HEK293 (cell line): ENCODE data around the gene RNASEH2A.
A peak's percentile ranks its signal among the peaks of the same experiment; 100 is the strongest.
"Not testable (repeated sequence)": the region's sequence is repeated elsewhere in the genome, so short reads cannot be mapped to it uniquely, and the experiment has no call there.

Source experiments
- CTCF ChIA-PET: fragments of 350-600 bp; formaldehyde crosslinking; extraction: SDS; loops from one replicate; lab custom pipeline; 2021; ENCODE audit warnings: antibody characterized with exemption; lab: Yijun Ruan, JAX
- POLR2A ChIA-PET: fragments of 300-600 bp; formaldehyde crosslinking; extraction: SDS; loops from one replicate; lab custom pipeline; 2020; ENCODE audit warnings: antibody characterized with exemption, inconsistent platforms; lab: Yijun Ruan, JAX
- H3K27ac ChIP-seq: fragments of 200-500 bp; sonication (Bioruptor generic); 2 replicates; pipeline ENCODE4 v1.5.1; 2014; ENCODE audit warnings: low read depth, low read length, control low read depth, inconsistent platforms; ENCODE audit errors: extremely low read depth
- H3K36me3 ChIP-seq, 2 experiments: fragments of 200-500 bp in 1 of 2; sonication (Bioruptor generic) in 1 of 2; 1 replicate in 1 of 2; 2 replicates in 1 of 2; pipeline ENCODE4 v1.5.1; 2014 to 2017; ENCODE audit warnings: inconsistent platforms in 2 of 2, low read length in 2 of 2; ENCODE audit not compliant: control insufficient read depth in 2 of 2, insufficient read depth in 1 of 2
- H3K4me1 ChIP-seq: fragments of 200-500 bp; sonication (Bioruptor generic); 2 replicates; pipeline ENCODE4 v1.5.1; 2014; ENCODE audit warnings: mild to moderate bottlenecking, low read length, inconsistent platforms; ENCODE audit not compliant: control insufficient read depth, insufficient read depth
- H3K4me3 ChIP-seq: 2 replicates; pipeline ENCODE4 v1.5.1; 2011; ENCODE audit warnings: low read depth, mild to moderate bottlenecking, control low read depth, low read length, moderate library complexity
- H3K9me3 ChIP-seq: fragments of 200-500 bp; sonication (Bioruptor generic); 2 replicates; pipeline ENCODE4 v1.5.1; 2014; ENCODE audit warnings: low read depth, low read length, inconsistent platforms; ENCODE audit not compliant: control insufficient read depth, insufficient read depth
- ATF2 ChIP-seq: fragments of 450-650 bp; formaldehyde crosslinking; IDR thresholded peaks from 2 replicates; pipeline ENCODE4 v1.5.1; 2016; ENCODE audit warnings: missing biosample characterization, missing genetic modification characterization, low read depth
- BCL11A ChIP-seq: fragments of 450-650 bp; formaldehyde crosslinking; IDR thresholded peaks from 2 replicates; pipeline ENCODE4 v1.5.1; 2016; ENCODE audit warnings: low read depth, missing biosample characterization, missing genetic modification characterization
- ELK4 ChIP-seq: IDR thresholded peaks from 2 replicates; pipeline ENCODE4 v1.6.1; 2011; ENCODE audit warnings: mild to moderate bottlenecking, low read depth, low read length, borderline replicate concordance
- PRDM2 ChIP-seq: fragments of 450-650 bp; formaldehyde crosslinking; IDR thresholded peaks from 2 replicates; pipeline ENCODE4 v1.5.1; 2016; ENCODE audit warnings: missing biosample characterization, missing genetic modification characterization, borderline replicate concordance
- YY2 ChIP-seq: fragments of 450-650 bp; formaldehyde crosslinking; IDR thresholded peaks from 2 replicates; pipeline ENCODE4 v1.5.1; 2016; ENCODE audit warnings: missing biosample characterization, missing genetic modification characterization
- ZFP41 ChIP-seq: fragments of 450-650 bp; formaldehyde crosslinking; IDR thresholded peaks from 2 replicates; pipeline ENCODE4 v1.5.1; 2016; ENCODE audit warnings: missing biosample characterization, missing genetic modification characterization, borderline replicate concordance
- ZFP69B ChIP-seq: fragments of 450-650 bp; formaldehyde crosslinking; IDR thresholded peaks from 2 replicates; pipeline ENCODE4 v1.5.1; 2016; ENCODE audit warnings: missing biosample characterization, missing genetic modification characterization
- ZNF157 ChIP-seq: fragments of 450-650 bp; formaldehyde crosslinking; IDR thresholded peaks from 2 replicates; pipeline ENCODE4 v1.5.1; 2016; ENCODE audit warnings: missing biosample characterization, missing genetic modification characterization
- ZNF211 ChIP-seq: fragments of 450-650 bp; formaldehyde crosslinking; IDR thresholded peaks from 2 replicates; pipeline ENCODE4 v1.5.1; 2016; ENCODE audit warnings: low read depth, missing biosample characterization, missing genetic modification characterization
- ZNF221 ChIP-seq: fragments of 450-650 bp; formaldehyde crosslinking; IDR thresholded peaks from 2 replicates; pipeline ENCODE4 v1.5.1; 2017; ENCODE audit warnings: missing biosample characterization, missing genetic modification characterization, borderline replicate concordance
- ZNF354C ChIP-seq: fragments of 450-650 bp; formaldehyde crosslinking; IDR thresholded peaks from 2 replicates; pipeline ENCODE4 v1.5.1; 2016; ENCODE audit warnings: missing biosample characterization, missing genetic modification characterization, low read depth, borderline replicate concordance
- ZNF362 ChIP-seq: fragments of 450-650 bp; formaldehyde crosslinking; IDR thresholded peaks from 2 replicates; pipeline ENCODE4 v1.5.1; 2016; ENCODE audit warnings: missing biosample characterization, missing genetic modification characterization
- ZNF514 ChIP-seq: fragments of 450-650 bp; formaldehyde crosslinking; IDR thresholded peaks from 2 replicates; pipeline ENCODE4 v1.5.1; 2016; ENCODE audit warnings: missing biosample characterization, missing genetic modification characterization
- ZNF558 ChIP-seq: fragments of 450-650 bp; formaldehyde crosslinking; IDR thresholded peaks from 2 replicates; pipeline ENCODE4 v1.5.1; 2016; ENCODE audit warnings: missing biosample characterization, missing genetic modification characterization
- ZNF571 ChIP-seq: fragments of 450-650 bp; formaldehyde crosslinking; IDR thresholded peaks from 2 replicates; pipeline ENCODE4 v1.5.0; 2017; ENCODE audit warnings: missing biosample characterization, missing genetic modification characterization
- ZNF580 ChIP-seq: fragments of 450-650 bp; formaldehyde crosslinking; IDR thresholded peaks from 2 replicates; pipeline ENCODE4 v1.5.1; 2016; ENCODE audit warnings: missing biosample characterization, missing genetic modification characterization
- ZNF677 ChIP-seq: fragments of 450-650 bp; IDR thresholded peaks from 2 replicates; pipeline ENCODE4 v1.5.0; 2018; ENCODE audit warnings: missing biosample characterization, mild to moderate bottlenecking, missing genetic modification characterization, moderate library complexity
- ZNF747 ChIP-seq: fragments of 450-650 bp; formaldehyde crosslinking; IDR thresholded peaks from 2 replicates; pipeline ENCODE4 v1.5.1; 2016; ENCODE audit warnings: missing biosample characterization, missing genetic modification characterization
- ZNF768 ChIP-seq: fragments of 450-650 bp; formaldehyde crosslinking; IDR thresholded peaks from 2 replicates; pipeline ENCODE4 v1.5.1; 2018; ENCODE audit warnings: missing biosample characterization, mild to moderate bottlenecking, missing genetic modification characterization
- ZNF792 ChIP-seq: fragments of 450-650 bp; formaldehyde crosslinking; IDR thresholded peaks from 2 replicates; pipeline ENCODE4 v1.5.1; 2016; ENCODE audit warnings: missing biosample characterization, missing genetic modification characterization
- ZNF843 ChIP-seq: fragments of 450-650 bp; formaldehyde crosslinking; IDR thresholded peaks from 2 replicates; pipeline ENCODE4 v1.5.1; 2016; ENCODE audit warnings: missing biosample characterization, missing genetic modification characterization

Gene RNASEH2A

GRCh38 chr19:12846613-12847012 is 40.2 kb downstream of the RNASEH2A start:
- not testable (repeated sequence) for H3K4me1 ChIP-seq
- ChIA-PET CTCF (interaction anchor here (0.5 to 7.2 kb wide), 30 partner anchors 8 to 923 kb away, joined by 3 to 62 read pairs (median 7); partner anchors contain the start of genes DNASE2, JUNB, RTBDN and THSD8), POLR2A (interaction anchor here (0.7 to 1.3 kb wide), 2 partner anchors 48 to 55 kb away, joined by 4 to 5 read pairs; partner anchors contain the start of gene JUNB)

GRCh38 chr19:12847159-12848139 is 41.1 kb downstream of the RNASEH2A start:
- ChIA-PET POLR2A (interaction anchor here (0.8 to 1.3 kb wide), 3 partner anchors 56 to 82 kb away, joined by 3 to 6 read pairs (median 4); partner anchors contain the start of gene JUNB), CTCF (interaction anchor here (0.5 to 7.2 kb wide), 57 partner anchors 9 to 923 kb away, joined by 3 to 62 read pairs (median 5); partner anchors contain the start of genes DNASE2, GCDH, GET3 and JUNB)
- no peaks in the 10 kb centered on the region; a peak in 1 of 3 replicates for H3K36me3 ChIP-seq
- H3K4me3 ChIP-seq = peak overlapping the region; percentile 0; the same call in 1 of the 2 replicates
- no peak overlapping the region for H3K27ac ChIP-seq
- no peaks in the 10 kb centered on the region for H3K4me1 ChIP-seq
- H3K9me3 ChIP-seq = no peaks in the 10 kb centered on the region
- TF ChIP-seq ZNF514 = no peak
- no peak for TF ChIP-seq ZNF747 (tag by site-specific recombination)
- no peak for TF ChIP-seq ZNF768
- TF ChIP-seq ZFP69B (tag by site-specific recombination) = peak; percentile 97
- TF ChIP-seq ZNF792 (tag by site-specific recombination) = no peak
- TF ChIP-seq ZNF843 (tag by site-specific recombination) = no peak
- TF ChIP-seq ELK4 = no peak
- no peak for TF ChIP-seq ZNF221 (tag by site-specific recombination)
- no peak for TF ChIP-seq ATF2
- TF ChIP-seq ZNF157 (tag by site-specific recombination) = no peak
- no peak for TF ChIP-seq YY2 (tag by site-specific recombination)
- TF ChIP-seq ZNF558 (tag by site-specific recombination) = no peak
- no peak for TF ChIP-seq PRDM2
- no peak for TF ChIP-seq ZNF677 (tag by site-specific recombination)
- no peak for TF ChIP-seq ZNF354C (tag by site-specific recombination)
- TF ChIP-seq ZNF211 (tag by site-specific recombination) = no peak
- TF ChIP-seq ZNF580 (tag by site-specific recombination) = no peak
- TF ChIP-seq ZNF571 = no peak
- no peak for TF ChIP-seq ZFP41
- peak; percentile 51; the same call in 1 of the 2 replicates for TF ChIP-seq BCL11A (tag by site-specific recombination)

More at GRCh38 chr19:12846613-12847012, 40.2 kb downstream of the RNASEH2A start:
- not testable (repeated sequence) for H3K36me3 ChIP-seq, H3K4me3 ChIP-seq, H3K27ac ChIP-seq, H3K9me3 ChIP-seq
- peak; percentile 62 for TF ChIP-seq ZNF362 (tag by site-specific recombination)
